EL (cell line): ENCODE measurements around the gene ALDH1L1.
A peak's percentile ranks its signal among the peaks of the same experiment; 100 is the strongest.

ENCODE experiments used
- DNase-seq: peaks from one replicate; pipeline ENCODE4 v3.0.0-alpha.2; 2016

The ALDH1L1 gene

GRCh38 chr3:126191246-126191645, 10.9 kb upstream of the ALDH1L1 start:
- no peak for DNase-seq

GRCh38 chr3:126187920-126188319, 7.5 kb upstream of the ALDH1L1 start:
- no peak for DNase-seq

- no peak for DNase-seq
Measured at GRCh38 chr3:126186749-126187148, 6.4 kb upstream of the ALDH1L1 start.

GRCh38 chr3:126186271-126186670, 5.9 kb upstream of the ALDH1L1 start:
- no peak for DNase-seq

GRCh38 chr3:126184465-126185000, 4.1 kb upstream of the ALDH1L1 start:
- DNase-seq, result no peak

- no peak for DNase-seq
Measured at GRCh38 chr3:126181398-126181725, 976 bp upstream of the ALDH1L1 start.

GRCh38 chr3:126179825-126180476, 435 bp downstream of the ALDH1L1 start:
- peak; percentile 23 for DNase-seq

GRCh38 chr3:126170073-126170777, 10.2 kb downstream of the ALDH1L1 start:
- DNase-seq, result no peak

- DNase-seq, result no peak
Measured at GRCh38 chr3:126167566-126167965, 12.8 kb downstream of the ALDH1L1 start.

GRCh38 chr3:126166009-126166408, 14.4 kb downstream of the ALDH1L1 start:
- no peak for DNase-seq

- no peak for DNase-seq
Measured at GRCh38 chr3:126161309-126161708, 19.1 kb downstream of the ALDH1L1 start.

- DNase-seq, result no peak
Measured at GRCh38 chr3:126160243-126161210, 19.9 kb downstream of the ALDH1L1 start.

- DNase-seq, result no peak
Measured at GRCh38 chr3:126159476-126159875, 20.9 kb downstream of the ALDH1L1 start.

- no peak for DNase-seq
Measured at GRCh38 chr3:126158912-126159454, 21.4 kb downstream of the ALDH1L1 start.

- DNase-seq, result no peak
Measured at GRCh38 chr3:126158016-126158911, 22.1 kb downstream of the ALDH1L1 start.

- DNase-seq, result no peak
Measured at GRCh38 chr3:126157083-126157768, 23.2 kb downstream of the ALDH1L1 start.

GRCh38 chr3:126156468-126156867, 23.9 kb downstream of the ALDH1L1 start:
- DNase-seq, result no peak

GRCh38 chr3:126155819-126156218, 24.6 kb downstream of the ALDH1L1 start:
- DNase-seq, result no peak

GRCh38 chr3:126155280-126155640, 25.1 kb downstream of the ALDH1L1 start:
- DNase-seq, result no peak

GRCh38 chr3:126154391-126155279, 25.8 kb downstream of the ALDH1L1 start:
- DNase-seq, result no peak
